ENCODE data around the gene C2CD3.

Gene C2CD3, protein sequence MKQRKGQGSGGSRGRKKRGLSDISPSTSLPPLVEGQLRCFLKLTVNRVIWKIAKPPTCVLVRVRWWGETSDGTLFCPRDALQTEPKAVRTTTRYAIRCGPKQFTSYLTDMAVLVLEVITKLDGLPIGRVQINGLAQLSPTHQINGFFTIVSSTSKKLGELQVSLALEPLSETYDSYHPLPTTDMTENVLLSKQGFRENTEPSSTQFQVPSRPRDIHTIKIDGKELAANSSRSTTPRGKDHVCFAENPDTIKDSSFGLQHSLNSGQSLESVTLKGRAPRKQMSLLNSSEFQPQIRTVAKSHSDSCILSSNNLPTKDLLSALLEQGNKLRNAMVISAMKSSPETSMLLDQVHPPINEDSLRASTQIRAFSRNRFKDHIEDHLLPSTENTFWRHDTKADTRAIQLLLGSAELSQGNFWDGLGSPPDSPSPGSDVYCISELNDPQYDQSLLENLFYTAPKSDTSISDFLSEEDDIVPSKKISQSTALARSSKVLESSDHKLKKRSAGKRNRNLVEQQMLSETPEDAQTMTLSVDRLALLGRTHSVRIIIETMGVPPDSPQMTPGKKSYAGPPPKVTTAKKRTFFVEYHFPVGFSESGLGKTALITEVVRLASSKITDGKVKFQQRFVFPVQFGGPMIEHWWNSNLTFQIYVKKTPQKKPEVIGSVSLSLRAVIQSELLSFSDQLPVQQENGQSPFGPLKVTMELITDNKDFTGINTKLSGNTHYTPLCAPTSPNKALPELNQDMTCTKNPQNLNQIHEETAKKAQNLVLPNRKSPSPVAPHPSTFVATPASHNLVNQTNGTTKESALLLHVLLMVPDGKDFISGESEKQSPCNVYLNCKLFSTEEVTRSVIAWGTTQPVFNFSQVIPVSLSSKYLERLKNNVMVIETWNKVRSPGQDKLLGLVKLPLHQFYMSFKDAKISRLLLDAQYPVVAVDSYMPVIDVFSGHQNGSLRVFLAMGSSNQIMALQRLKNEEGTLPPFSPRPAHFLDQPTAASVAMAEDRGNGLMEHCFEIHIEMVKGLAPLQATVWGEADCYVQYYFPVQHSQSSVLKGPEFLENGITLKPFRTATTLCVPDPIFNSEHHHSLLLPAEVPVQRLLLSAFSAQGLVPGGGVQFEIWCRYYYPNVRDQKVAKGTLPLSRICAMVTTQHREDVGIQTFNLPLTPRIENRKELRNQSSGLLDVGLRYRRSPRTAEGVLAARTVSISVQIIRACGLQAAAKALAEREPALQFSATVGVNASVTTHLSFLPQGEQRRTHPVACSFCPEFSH (N-terminal part only)

DNA sequence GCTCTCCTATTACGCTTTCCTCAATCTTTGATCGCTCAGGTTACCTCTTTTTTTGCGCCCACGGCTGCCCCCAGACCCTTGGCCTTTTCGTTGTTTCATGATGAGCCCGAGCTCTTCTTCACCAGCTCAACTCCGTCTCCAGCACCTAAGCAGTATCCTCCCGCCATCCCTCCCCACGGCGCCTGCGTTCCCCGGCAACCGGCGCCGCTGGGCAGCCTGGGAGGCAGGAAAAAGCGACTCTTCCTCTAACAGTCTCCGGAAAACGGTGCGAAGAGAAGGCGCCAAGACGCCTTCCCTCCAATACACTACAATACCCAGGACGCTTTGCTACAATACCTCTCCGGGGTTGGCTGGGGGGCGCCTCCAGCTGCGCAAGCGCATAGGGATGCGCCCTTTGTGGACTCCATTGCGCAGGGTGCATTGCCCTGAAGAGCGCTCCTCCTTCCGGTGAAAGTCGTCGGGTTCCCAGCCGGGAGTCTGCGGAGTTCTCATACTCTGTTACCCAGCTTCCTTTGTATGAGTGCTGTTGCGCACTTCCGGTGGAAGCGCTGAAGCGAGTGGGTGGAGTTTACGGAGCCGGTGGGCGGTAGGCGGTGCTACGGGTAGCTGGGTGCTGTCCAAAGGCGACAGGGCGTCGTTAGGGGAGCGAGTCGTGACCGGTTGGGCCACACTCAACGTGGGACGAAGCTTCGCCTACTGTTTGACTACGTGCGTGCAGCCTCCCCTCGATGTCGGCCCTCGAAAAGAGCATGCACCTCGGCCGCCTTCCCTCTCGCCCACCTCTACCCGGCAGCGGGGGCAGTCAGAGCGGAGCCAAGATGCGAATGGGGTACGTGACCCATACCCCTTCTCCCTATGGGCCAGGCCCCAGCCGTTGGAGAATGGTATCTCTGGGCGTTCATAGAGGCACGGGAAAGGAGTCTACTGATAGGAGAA is at the start of gene C2CD3, which contains the start of gene PPME1:
C2CD3 (minus strand) TSS at position 309 of the 936 bp plus-strand sequence; CDS start at position 99, 210 bp downstream.
PPME1 (plus strand) TSS at position 596 of the 936 bp plus-strand sequence; CDS start at position 729, 133 bp downstream.
- peak; percentile 97 to 99 for DNase-seq

DNA sequence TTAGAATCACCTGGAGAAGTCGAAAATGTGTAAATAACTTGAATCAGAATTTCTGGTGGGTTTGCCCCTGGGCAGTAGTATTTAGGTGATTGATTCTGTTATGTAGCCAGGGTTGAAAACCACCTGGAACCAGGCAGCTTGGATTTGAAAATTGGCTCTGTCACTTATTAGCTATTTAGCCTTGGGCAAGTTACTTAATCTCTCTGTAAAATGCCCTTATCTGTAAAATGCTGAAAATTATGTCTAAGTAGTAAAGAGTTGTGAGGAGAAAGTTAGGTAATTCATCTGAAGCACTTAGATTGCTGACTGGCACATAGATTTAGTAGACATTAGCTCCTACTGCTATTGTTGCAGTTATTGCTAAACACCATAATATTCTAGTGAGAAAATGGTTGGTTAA is 49.6 kb upstream of the C2CD3 start:
- no peak for DNase-seq

DNA sequence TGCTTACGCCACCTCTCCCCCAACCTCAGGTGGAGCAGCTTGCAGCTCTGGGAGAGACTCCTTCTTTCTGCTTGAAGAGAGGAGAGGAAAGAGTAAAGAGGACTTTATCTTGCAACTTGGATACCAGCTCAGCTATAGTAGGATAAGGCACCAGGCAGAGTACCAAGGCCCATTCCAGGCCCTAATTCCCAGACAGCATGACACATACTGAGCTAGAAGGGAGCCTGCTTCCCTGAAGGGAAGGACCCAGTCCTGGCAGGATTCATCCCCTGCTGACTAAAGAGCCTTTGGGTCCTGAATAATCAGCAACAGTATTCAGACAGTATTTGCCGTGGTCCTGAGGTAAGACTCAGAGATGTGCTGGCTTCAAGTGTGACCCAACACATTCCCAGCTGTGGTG is 41.7 kb upstream of the C2CD3 start:
- DNase-seq, result no peak

DNA sequence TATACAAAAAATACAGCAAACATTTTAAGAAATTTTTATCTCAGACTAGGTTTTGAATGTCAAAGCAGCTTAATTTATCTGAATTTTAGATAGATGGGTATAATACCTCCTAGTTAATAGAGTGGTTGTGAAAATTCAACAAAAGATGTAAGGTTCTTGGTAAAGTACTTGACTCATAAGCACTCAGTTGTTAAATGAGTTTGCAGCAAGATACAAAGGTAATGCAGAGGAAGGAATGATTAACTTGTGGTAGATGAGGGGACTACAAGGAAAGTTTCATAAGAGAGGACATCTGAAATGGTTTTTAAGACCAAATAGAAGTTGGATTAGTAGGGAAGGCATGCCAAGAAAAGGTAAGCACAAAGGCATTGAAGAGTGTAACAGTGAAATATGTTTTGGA is 37.7 kb upstream of the C2CD3 start:
- DNase-seq, result no peak

DNA sequence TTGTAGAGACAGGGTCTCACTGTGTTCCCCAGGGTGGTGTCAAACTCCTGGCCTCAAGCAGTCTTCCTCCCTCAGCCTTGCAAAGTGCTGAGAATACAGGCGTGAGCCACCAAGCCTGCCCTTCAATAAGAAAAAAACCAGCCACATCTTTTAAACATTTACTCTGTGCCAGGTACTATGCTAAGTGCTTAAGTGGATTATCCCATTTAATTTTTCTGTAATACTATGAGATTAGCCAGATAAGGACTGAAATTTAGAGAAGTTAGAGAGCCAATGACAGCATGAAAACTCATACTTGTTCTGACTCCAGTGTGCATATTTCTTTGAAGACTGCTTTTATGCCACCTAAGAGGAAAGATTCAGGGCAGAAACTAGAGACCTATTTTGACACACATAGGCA is 35.9 kb upstream of the C2CD3 start:
- DNase-seq, result no peak

DNA sequence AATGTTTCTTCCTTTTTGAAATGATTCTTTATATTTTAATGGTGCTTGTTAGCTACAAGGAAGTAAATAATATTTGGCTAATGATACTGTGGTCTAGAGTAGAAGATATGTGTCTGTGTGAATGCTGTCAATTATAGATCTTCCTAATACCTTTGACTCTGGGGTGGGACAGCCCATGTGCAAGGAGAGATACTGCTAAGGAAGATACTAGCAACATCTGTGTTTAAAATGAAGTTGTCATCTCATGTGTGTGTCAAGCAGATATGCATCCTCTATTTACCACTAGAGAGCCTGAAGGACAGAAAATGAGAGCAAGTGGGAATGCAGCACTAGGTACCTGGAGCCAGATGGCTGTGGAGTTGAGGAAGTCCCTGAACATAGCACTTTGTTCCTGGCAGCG is 34.4 kb upstream of the C2CD3 start:
- DNase-seq, result no peak

DNA sequence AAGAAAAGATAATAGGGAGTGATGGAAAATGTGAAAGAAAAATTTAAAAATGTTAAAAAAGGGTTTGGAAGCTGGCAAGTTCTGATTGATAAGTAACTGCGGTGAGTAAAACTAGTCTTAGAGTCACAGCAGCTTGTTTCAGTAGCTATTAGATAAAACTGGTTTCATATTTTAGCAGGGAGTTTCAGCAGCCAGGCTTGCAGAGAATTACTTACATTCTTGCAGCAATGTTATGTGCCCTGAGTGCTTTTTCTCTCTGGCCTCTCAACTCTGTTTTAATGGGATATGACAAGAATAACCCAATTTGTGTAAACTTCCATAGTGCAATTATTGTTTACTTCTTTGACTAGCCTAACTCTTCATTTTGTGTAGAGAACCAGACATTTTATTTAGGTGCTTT is 33.9 kb upstream of the C2CD3 start:
- DNase-seq, result no peak

DNA sequence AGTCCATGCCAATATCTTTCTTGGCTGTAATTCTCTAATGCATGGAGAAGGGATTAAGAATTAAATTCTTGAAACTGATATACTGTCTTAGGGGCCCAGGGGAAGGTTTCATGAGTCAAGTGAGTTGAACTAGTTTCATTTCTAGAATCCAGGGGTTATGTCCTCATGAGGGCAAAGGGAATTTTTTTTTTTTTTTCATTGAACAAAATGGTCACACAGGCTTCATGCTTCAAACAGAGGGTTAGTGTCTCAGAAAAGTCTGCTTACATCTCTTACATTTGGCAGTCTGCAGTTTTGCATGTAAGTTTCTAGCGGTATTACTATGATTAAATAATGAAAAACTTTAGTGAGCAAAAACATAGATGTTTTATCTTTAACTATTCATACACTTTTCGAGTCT is 33.2 kb upstream of the C2CD3 start:
- DNase-seq, result no peak

DNA sequence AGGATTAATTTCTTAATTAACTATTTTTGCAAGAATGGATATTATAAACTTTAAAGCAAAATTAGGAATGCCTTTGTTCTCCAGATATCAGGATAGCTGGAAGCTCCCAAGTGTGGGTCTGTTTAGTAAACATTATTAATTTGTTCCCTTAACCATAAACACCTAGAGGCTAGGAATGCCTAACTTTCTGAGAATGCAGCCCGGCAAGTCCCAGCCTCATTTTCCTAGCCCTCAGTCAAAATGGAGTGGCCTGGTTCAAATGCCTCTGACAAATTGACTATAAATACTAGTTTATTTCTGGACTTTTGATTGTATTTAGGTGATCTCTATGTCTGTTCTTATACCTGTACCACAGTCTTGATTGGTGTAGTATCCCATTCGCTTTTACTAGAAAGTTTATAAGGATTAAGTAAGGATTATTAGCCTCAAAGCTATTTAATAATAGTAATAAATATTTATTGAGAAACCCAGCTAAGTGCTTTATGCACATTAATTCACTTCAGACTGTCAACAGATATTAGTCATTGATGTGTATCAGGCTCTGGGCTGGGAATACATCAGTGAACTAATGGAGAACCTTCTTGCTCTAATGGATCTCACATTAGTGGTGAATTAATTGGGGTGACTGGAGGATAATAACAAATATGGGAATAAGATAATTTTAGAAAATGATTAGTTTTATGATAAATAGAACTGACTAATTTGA is 26.1 kb upstream of the C2CD3 start:
- no peak for DNase-seq

DNA sequence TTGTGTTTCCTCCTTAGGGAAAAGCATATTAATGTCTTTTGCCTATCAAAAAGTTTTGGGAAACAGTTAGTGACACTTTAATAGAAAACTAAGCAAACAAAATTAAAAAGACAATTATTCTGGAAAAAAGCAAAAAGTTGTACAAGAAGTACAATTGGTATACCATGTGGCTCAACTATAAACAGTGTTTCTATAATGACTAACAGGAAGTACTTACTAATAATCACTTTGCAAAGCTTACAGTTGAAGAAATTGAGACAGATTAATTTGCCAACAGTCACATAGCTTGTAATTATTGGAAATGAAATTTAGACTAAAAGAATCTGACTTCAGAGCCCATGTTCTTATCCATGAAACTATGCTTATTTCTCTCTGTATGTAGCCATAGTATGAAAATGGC is 25.0 kb upstream of the C2CD3 start:
- DNase-seq, result peak; percentile 30 to 41

DNA sequence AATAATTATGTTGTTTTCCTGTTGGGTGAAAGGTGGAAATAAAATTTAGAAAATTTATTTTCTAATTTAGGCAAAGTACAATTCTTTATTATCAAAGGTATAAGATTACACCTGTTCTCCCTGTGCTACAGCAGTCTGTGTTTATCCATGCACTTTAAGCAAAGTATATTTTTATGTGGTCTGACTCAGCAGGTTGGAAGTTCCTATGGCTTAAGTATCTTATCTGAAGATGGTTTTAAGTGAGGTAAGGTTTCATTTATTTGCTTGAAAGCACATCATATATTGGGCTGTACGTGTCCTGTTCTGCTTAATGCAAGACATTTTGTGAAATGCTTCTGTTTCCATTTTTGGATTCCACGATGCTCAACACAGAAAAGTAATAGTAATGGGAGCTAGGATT is 14.9 kb upstream of the C2CD3 start:
- no peak for DNase-seq

DNA sequence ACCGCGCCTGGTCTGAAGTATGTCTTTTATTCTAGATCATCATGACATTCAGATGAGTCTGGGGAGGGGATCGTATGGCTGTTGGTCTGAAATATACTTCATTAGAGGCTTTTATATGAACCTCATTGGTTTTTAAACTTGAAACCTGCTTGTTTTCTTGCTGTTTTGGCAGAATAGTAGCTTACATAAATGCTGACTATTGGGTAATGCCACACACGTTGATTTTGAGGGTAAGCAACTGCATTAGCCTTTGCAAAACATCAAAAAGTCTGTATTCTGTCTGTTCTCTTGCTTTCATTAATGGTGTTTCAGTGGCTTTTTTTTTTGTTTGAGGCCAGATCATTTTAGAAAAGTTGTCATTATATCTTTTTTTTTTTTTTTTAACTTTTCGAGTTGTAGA is 14.5 kb upstream of the C2CD3 start:
- DNase-seq, result no peak

DNA sequence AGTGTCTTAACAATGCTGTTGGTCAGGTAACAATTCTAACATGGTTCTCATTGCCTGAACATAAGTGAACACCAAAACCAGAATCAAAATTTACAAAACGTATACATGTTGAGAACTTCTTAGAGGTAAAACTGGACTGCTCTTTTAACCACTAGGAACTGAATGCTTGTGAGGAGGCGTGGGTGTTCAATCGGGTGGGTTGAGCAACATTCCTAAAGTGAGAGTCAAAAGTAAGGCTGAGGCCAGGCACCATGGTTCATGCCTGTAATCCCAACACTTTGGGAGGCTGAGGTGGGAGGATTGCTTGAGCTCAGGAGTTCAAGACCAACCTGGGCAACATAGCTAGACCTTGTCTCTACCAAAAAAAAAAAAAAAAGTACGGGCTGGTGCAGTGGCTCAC is 11.8 kb upstream of the C2CD3 start:
- no peak for DNase-seq

DNA sequence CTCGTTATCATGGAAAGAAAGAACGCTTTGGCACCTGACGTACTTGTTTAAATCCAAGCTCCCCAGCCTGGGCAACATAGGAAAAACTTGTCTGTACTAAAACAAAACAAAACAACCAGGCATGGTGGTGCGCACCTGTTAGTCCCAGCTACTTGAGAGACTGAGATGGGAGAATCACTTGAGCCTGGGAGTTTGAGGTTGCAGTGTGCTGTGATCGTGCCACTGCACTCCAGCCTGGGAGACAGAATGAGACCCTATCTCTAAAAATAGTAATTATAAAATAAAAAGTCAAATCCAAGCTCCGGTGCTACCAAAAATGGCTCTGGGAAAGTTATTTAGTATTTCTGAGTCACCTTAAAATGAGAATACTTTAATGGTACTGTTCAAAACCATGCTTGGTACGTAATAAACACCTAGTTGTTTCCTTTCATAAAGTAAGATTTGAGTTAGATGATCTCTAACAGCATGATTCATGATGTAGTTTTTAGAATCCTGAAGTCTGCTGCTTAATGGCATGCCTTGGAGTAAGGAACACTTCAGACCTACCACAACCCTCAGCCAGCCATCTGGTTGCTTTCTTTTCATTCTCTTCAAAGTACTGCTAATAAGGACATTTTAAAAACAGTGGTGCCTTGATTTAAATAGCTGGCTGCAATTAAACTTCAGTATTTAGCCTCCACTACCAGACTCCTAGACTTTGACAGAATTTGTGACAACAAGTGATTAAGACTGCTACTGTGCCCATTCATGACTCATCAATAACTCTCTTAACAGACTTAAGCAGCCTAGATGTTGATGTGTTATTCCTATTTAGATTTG is 8.6 kb upstream of the C2CD3 start:
- no peak for DNase-seq

DNA sequence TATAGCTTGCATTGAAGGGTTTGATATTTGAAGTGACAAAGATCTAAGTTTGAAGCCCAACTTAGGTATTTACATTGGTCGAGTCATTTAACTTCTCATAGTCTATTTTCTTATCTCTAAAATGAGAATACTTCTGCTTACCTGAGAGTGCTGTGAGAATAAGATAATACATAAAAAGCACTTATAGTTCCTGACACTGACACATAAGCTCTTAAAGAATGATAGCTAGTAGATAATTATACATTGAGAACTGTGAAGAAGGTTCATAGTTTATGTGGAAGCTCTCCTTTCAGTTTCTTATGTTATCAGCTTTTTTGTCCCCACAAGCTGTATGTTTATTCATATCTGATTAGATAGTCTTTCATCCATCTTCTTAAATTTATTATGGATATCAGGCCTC is 5.1 kb upstream of the C2CD3 start:
- no peak for DNase-seq

DNA sequence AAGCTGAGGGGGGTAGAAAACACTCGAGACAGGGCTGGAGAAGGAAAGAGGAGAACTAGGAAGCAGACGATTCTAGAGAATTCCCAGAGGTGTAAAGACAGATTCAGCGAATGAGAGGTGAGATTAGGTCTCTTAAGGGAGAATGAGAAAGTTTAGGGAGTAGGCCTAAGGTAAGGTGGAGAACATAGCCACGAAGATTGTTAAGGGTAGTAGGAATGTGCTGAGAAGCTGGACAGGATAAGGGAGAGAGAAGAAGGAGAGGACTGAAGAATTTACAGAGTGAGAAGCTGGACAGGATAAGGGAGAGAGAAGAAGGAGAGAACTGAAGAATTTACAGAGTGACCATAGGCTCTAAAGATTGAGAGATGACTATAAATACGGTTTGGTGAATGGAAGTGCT is 1.2 kb upstream of the C2CD3 start:
- no peak for DNase-seq

DNA sequence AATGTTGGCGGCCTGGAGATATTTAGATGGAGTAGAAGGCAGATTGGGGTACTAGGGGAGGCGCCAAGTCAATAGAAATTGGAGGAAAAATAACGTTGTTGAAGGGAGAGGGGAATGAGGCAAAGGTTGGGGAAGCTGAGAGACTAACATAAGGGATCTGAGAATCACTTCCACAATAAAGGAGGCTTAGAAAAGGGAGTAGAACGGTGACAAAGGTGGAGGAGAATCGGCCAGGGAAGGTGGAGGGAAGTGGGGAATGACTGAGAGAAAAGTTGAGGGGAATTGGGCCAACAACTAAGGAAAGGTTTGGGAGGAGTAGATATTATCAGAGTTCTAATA is 797 bp upstream of the C2CD3 start:
- no peak for DNase-seq

DNA sequence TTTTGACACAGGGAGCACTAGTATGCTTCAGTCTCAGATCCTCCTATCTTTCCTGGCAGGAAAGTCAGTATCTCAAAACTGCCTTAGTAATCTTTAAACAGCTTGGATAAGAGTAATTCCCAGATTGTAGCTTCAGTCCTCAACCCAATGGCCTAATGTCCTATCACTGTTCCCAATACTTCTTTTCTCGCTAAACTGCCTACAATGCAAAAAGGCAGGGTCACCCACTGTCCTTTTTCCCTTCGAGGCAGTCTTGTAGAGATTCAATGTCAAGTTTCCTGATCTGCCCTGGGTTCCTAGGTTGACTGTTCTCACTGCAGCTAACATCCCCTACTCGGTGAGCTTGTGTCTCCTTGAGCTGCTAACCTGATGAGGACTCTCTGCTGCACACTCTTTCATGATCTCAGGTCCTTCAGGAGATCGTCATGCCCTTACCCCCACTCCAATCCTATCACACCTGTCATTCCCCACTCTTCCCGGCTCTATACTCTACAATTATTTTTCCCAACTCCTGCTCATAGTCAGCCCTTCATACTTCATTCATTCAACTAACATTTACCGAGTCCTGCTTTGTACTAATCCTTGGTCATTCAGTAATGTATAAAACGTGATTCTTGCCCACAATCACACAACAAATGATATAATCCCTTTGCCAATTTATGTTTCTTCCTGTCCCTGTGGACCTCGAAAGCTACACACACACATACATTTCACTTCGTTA is 904 bp downstream of the C2CD3 start:
- DNase-seq, result peak in 1 of 2 experiments; percentile 4

DNA sequence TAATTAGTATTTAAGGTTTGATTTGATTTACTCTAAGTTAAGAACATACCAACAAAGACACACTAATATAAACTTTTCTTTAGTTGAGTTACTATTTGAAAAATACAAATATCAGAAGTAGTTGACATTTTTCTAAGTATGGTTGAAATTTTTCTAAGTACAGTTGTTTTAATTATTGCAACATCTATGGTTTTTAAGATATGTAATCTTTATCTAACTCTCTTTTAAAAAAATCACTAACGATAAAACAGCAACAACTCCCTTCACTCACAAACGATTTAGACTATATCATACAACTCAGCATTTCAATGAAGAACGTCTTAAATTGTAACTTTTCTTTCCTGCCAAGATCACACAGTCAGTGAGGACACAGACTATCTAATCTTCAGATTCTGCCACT is 2.0 kb downstream of the C2CD3 start:
- no peak for DNase-seq
